HL-60 (cell line): ENCODE results near the gene CHST11.

ENCODE experiments used
- DNase-seq, 2 experiments: peaks; one replicate each; pipeline ENCODE4 v3.0.0-alpha.2; 2010 to 2020; ENCODE audit warnings: low read depth in 1 of 2, low spot score in 1 of 2
- H3K27ac ChIP-seq: fragments of 250-450 bp; sonication (Bioruptor Pico); replicated peaks from 2 replicates; pipeline ENCODE4 v1.5.1; 2020; ENCODE audit warnings: mild to moderate bottlenecking, moderate library complexity
- H3K27me3 ChIP-seq: fragments of 250-450 bp; sonication (Bioruptor Pico); 2 replicates; pipeline ENCODE4 v1.5.1; 2021; ENCODE audit warnings: mild to moderate bottlenecking, moderate library complexity; ENCODE audit not compliant: insufficient read depth, poor library complexity, severe bottlenecking
- H3K4me3 ChIP-seq: replicated peaks from 2 replicates; pipeline ENCODE4 v1.5.1; 2011; ENCODE audit warnings: mild to moderate bottlenecking, control low read depth, low read length; ENCODE audit not compliant: insufficient read depth
- CTCF ChIP-seq: IDR thresholded peaks from one replicate; pipeline ENCODE4 v1.5.1; 2011; ENCODE audit warnings: low read length, control low read depth, inconsistent platforms; ENCODE audit not compliant: insufficient read depth
- GABPA ChIP-seq: IDR thresholded peaks from 2 replicates; pipeline ENCODE4 v1.6.1; 2012; ENCODE audit warnings: low read depth
- POLR2AphosphoS5 ChIP-seq: IDR thresholded peaks from 2 replicates; pipeline ENCODE4 v1.6.1; 2012; ENCODE audit warnings: low read depth
- REST ChIP-seq: IDR thresholded peaks from 2 replicates; pipeline ENCODE4 v1.6.1; 2012; ENCODE audit warnings: low read depth; ENCODE audit not compliant: insufficient replicate concordance
- SPI1 ChIP-seq: IDR thresholded peaks from 2 replicates; pipeline ENCODE4 v1.6.1; 2012; ENCODE audit warnings: low read depth, mild to moderate bottlenecking, borderline replicate concordance
- long read RNA-seq: library from polyadenylated mRNA; unstranded; transcript quantifications from one replicate; pipeline ENCODE4 v2.0.0, GENCODE V29; 2020

Gene CHST11
- long read RNA-seq, full-length matches to known transcripts: 1 of 42 reads
- long read RNA-seq, partial matches to known transcripts: 1 of 42 reads
- long read RNA-seq, other reads (novel, unspliced or antisense): 40 of 42 reads

DNA sequence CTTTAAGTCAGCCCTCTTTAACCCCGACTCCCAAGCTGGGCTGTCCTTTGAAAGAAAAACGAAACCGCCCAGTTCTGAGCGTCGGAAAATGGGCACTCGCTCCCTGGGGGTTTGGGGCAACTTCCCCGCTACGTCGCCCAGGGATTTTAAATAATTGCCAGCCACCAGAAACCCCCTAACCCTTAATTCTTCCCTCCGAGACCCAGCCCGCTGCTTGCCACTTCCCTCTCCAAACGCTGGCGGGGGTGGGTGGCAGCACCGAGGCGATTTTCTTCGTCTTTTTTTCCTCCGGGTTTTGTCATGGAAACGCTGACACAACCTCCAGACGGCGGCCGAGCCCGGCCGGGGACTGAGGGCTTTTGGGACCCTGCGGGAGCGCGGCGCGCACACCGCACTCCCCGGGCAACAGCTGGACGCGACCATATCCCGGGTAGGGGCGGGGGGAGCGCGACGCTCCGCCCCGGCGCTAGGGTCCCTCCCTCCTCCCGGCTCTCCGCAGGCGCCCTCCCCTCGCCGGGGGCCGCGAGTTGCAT, at the start of gene CHST11:
TSS of gene CHST11 (plus strand) at position 532 of the 533 bp plus-strand sequence.
- TF ChIP-seq SPI1: peak; percentile 61; the same call in 1 of the 2 replicates
- TF ChIP-seq GABPA: no peak
- Histone ChIP-seq H3K27me3 (no peaks in the 10 kb centered on the region), H3K27ac (peak within 1 kb of the TSS; percentile 92), H3K4me3 (peak within 1 kb of the TSS; percentile 89)
- peak; percentile 76 to 90 for DNase-seq

DNA sequence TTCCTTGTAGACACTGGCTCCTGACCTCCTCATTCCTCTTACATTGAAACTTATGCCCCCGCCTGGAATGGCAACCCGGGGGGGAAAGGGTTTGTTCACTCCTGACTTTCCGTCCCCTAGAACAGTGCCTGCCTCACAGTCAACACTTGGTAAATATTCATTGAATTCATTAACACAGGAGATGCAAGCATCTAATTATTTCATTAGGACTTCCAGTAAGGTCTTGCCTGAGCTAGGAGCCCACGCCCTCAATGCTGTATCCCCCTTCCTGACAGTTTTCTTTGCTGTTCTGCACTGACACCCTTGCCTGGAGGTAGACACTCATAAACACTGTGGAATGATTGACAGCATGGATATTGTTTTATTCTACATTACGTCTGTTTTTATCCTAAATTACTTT, 49.3 kb upstream of the CHST11 start:
- H3K27me3 ChIP-seq: no peaks in the 10 kb centered on the region
- H3K27ac ChIP-seq: no peak overlapping the region
- H3K4me3 ChIP-seq: no peak overlapping the region
- TF ChIP-seq CTCF (no peak), REST (no peak), POLR2AphosphoS5 (no peak), SPI1 (no peak), GABPA (no peak)
- DNase-seq: no peak

DNA sequence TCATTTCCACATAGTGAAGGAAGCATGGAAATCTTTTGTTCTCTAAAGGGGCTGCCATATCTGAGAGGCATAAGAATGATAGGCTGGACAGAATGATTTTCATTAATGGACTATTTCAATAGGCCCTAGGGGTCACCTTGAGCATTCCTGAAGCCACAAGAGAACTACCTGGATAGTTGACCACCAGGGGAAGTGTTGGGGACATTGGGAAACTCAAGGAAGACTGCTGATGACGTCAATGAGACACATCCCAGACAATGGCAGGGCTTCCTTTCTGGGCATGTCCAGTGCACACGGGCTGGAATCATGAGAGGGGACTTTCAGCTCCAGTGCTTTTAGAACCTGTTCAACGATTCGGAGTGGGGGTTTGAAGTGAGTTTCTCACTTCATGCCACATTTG, 48.8 kb upstream of the CHST11 start:
- H3K27ac ChIP-seq: no peak overlapping the region
- no peak overlapping the region for H3K4me3 ChIP-seq
- DNase-seq: no peak
- no peak for TF ChIP-seq REST
- no peak for TF ChIP-seq GABPA
- TF ChIP-seq POLR2AphosphoS5: no peak
- no peaks in the 10 kb centered on the region for H3K27me3 ChIP-seq

DNA sequence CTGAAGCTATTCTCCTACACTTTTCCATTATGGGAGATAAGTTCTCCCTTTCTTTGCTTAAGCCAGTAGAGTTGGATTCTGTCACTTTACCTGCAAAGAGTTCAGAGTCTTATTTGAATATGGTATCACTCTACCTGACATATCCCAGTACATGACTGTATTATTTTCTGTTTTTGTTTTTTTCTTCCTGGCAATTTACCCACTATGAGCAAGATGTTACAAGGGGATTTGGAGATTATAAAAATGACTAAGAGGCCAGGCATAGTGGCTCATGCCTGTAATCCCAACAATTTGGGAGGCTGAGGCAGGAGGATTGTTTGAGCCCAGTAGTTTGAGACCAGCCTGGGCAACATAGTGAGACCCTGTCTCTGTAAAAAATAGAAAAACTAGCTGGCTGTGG, 46.4 kb upstream of the CHST11 start:
- Histone ChIP-seq H3K27ac (no peak overlapping the region), H3K4me3 (no peak overlapping the region), H3K27me3 (no peaks in the 10 kb centered on the region)
- DNase-seq: no peak
- TF ChIP-seq GABPA (no peak), SPI1 (no peak), POLR2AphosphoS5 (no peak), REST (no peak), CTCF (no peak)
